ENCODE measurements around the gene CFLAR. TPM values are rescaled to one million over a fixed set of nuclear protein-coding genes. Genes with fewer than 3 reads are reported as not detected.
"Not testable (repeated sequence)": the region's sequence is repeated elsewhere in the genome, so short reads cannot be mapped to it uniquely, and the experiment has no call there.

The CFLAR gene
- total RNA-seq, 4 donors from 2014 or later = 157 to 526 (median 297) TPM

- Histone ChIP-seq H3K4me1 (peaks cover 0 to 62% (median 2%) of the 10 kb centered on the region in 4 donors), H3K27ac (peak overlapping the region in 3 of 4 donors; percentile 66 to 87 (median 84)), H3K27me3 (no peaks in the 10 kb centered on the region), H3K4me3 (no peak overlapping the region), H3K9me3 (no peaks in the 10 kb centered on the region), H3K36me3 (peaks cover 0 to 54% (median 2%) of the 10 kb centered on the region in 3 donors)
- no peak for DNase-seq
- no peak for TF ChIP-seq POLR2A (IDR thresholded peaks at IDR 0.05)
- no peak for TF ChIP-seq CTCF (IDR thresholded peaks at IDR 0.05)
These were observed 32.5 kb downstream of the CFLAR start for GRCh38 chr2:201148434-201148990.

GRCh38 chr2:201149064-201149820 lies 33.3 kb downstream of the CFLAR start:
- Histone ChIP-seq H3K9me3 (no peaks in the 10 kb centered on the region), H3K27me3 (no peaks in the 10 kb centered on the region), H3K4me3 (no peak overlapping the region), H3K27ac (peak overlapping the region in 3 of 4 donors; percentile 74 to 87 (median 84)), H3K36me3 (peaks cover 0 to 58% (median 2%) of the 10 kb centered on the region in 3 donors), H3K4me1 (peaks cover 0 to 55% (median 2%) of the 10 kb centered on the region in 4 donors)
- DNase-seq = no peak
- TF ChIP-seq CTCF (IDR thresholded peaks at IDR 0.05) (no peak), POLR2A (IDR thresholded peaks at IDR 0.05) (peak in 1 of 2 donors; percentile 19)

GRCh38 chr2:201149821-201150165 lies 33.8 kb downstream of the CFLAR start:
- DNase-seq, H3K4me3 ChIP-seq, H3K9me3 ChIP-seq, H3K27me3 ChIP-seq: not testable (repeated sequence)
- Histone ChIP-seq H3K27ac (peak overlapping the region in 3 of 4 donors; percentile 74 to 87 (median 82)), H3K36me3 (peaks cover 0 to 62% (median 2%) of the 10 kb centered on the region in 3 donors), H3K4me1 (peaks cover 0 to 51% (median 2%) of the 10 kb centered on the region in 4 donors)

- no peaks in the 10 kb centered on the region for H3K9me3 ChIP-seq
- no peak overlapping the region for H3K4me3 ChIP-seq
- peaks cover 0 to 62% (median 2%) of the 10 kb centered on the region in 3 donors for H3K36me3 ChIP-seq
- no peak for DNase-seq
- no peaks in the 10 kb centered on the region for H3K27me3 ChIP-seq
- peak overlapping the region; percentile 57 to 87 (median 75) for H3K27ac ChIP-seq
- peaks cover 0 to 46% (median 2%) of the 10 kb centered on the region in 4 donors for H3K4me1 ChIP-seq
- no peak for TF ChIP-seq CTCF (IDR thresholded peaks at IDR 0.05)
- TF ChIP-seq POLR2A (IDR thresholded peaks at IDR 0.05) = no peak
These were observed 34.6 kb downstream of the CFLAR start for GRCh38 chr2:201150454-201151020.

GRCh38 chr2:201151127-201151981 lies 35.4 kb downstream of the CFLAR start:
- H3K36me3 ChIP-seq = peaks cover 0 to 62% (median 2%) of the 10 kb centered on the region in 3 donors
- no peak for DNase-seq
- H3K4me1 ChIP-seq = peaks cover 0 to 45% (median 2%) of the 10 kb centered on the region in 4 donors

More at GRCh38 chr2:201151127-201151981, 35.4 kb downstream of the CFLAR start:
- TF ChIP-seq CTCF (IDR thresholded peaks at IDR 0.05) (no peak), POLR2A (IDR thresholded peaks at IDR 0.05) (no peak)
- Histone ChIP-seq H3K9me3 (no peaks in the 10 kb centered on the region), H3K27ac (peak overlapping the region; percentile 57 to 87 (median 75)), H3K27me3 (no peaks in the 10 kb centered on the region), H3K4me3 (no peak overlapping the region)

All from Peyer's patch (tissue), 4 donors.